A673 (cell line): ENCODE data around the gene FAM13A. TPM values are rescaled to one million over a fixed set of nuclear protein-coding genes. Genes with fewer than 3 reads are reported as not detected.

Source experiments
- BruUV-seq: library from RNA; stranded (reverse); fragments of 400-500 nt; replicated peaks from 2 replicates; lab custom pipeline; 2021; lab: Mats Ljungman, UMichigan
- CTCF ChIA-PET: fragments of 300-600 bp; sonication (Branson Sonifier 250); formaldehyde crosslinking; loops from one replicate; lab custom pipeline; 2022; ENCODE audit warnings: antibody characterized with exemption; lab: Charles Lee
- POLR2A ChIA-PET: fragments of 300-600 bp; sonication (Branson Sonifier 250); formaldehyde crosslinking; loops from one replicate; lab custom pipeline; 2022; ENCODE audit warnings: antibody characterized with exemption; ENCODE audit not compliant: low non-redundant PET; lab: Charles Lee
- DNase-seq: peaks from one replicate; pipeline ENCODE4 v3.0.0-alpha.2; 2015; ENCODE audit warnings: low spot score
- H3K27ac ChIP-seq: fragments of 200-600 bp; sonication (generic); 2 replicates; pipeline ENCODE4 v1.5.1; 2016; ENCODE audit warnings: mixed run types, low read depth, mild to moderate bottlenecking, mixed read lengths, antibody characterized with exemption, low read length; ENCODE audit not compliant: poor library complexity, severe bottlenecking
- H3K27me3 ChIP-seq: fragments of 200-600 bp; sonication (generic); replicated peaks from 2 replicates; pipeline ENCODE4 v1.6.1; 2017; ENCODE audit warnings: mixed run types, low read depth, mild to moderate bottlenecking, mixed read lengths, antibody characterized with exemption, low read length; ENCODE audit not compliant: insufficient read depth, poor library complexity
- H3K36me3 ChIP-seq: fragments of 200-600 bp; sonication (generic); 2 replicates; pipeline ENCODE4 v1.6.1; 2016; ENCODE audit warnings: mixed run types, mild to moderate bottlenecking, mixed read lengths, antibody characterized with exemption, low read length; ENCODE audit not compliant: insufficient read depth, poor library complexity, severe bottlenecking
- H3K4me1 ChIP-seq: fragments of 200-600 bp; sonication (generic); 2 replicates; pipeline ENCODE4 v1.6.1; 2017; ENCODE audit warnings: mixed run types, mild to moderate bottlenecking, mixed read lengths, antibody characterized with exemption, low read length; ENCODE audit not compliant: insufficient read depth, poor library complexity, severe bottlenecking
- H3K4me3 ChIP-seq: fragments of 200-600 bp; sonication (generic); 2 replicates; pipeline ENCODE4 v1.5.1; 2016; ENCODE audit warnings: low read depth, mixed run types, mild to moderate bottlenecking, mixed read lengths, low read length; ENCODE audit not compliant: poor library complexity, severe bottlenecking
- H3K9me3 ChIP-seq: fragments of 200-600 bp; sonication (generic); 2 replicates; pipeline ENCODE4 v1.6.1; 2016; ENCODE audit warnings: mixed run types, low read depth, mild to moderate bottlenecking, mixed read lengths, antibody characterized with exemption, low read length; ENCODE audit not compliant: poor library complexity, severe bottlenecking
- CTCF ChIP-seq: fragments of 300-800, 200-600 bp; sonication (generic); conservative IDR thresholded peaks from 2 replicates; pipeline ENCODE4 v1.5.1; 2017; ENCODE audit warnings: low read depth, mild to moderate bottlenecking, antibody characterized with exemption, low read length, moderate library complexity, mixed read lengths
- EZH2 ChIP-seq: fragments of 200-600 bp; sonication (generic); IDR thresholded peaks from 2 replicates; pipeline ENCODE4 v1.6.1; 2017; ENCODE audit warnings: borderline replicate concordance, low read depth, mild to moderate bottlenecking, mixed read lengths, antibody characterized with exemption, low read length; ENCODE audit not compliant: poor library complexity, severe bottlenecking
- intact Hi-C: fragments of 100-400 bp; cut with micrococcal nuclease; formaldehyde crosslinking; loops from one replicate; pipeline ENCODE4 v1.10.0; 2022; ENCODE audit not compliant: unreplicated experiment
- total RNA-seq: library from RNA; stranded (reverse); gene quantifications from 2 replicates; pipeline ENCODE4 v1.2.3, GENCODE V29; 2021

FAM13A gene
- total RNA-seq, 1 experiment from 2014 or later, result 15.5 TPM

- Histone ChIP-seq H3K27me3 (no peaks in the 10 kb centered on the region), H3K36me3 (no peaks in the 10 kb centered on the region), H3K27ac (no peak overlapping the region), H3K9me3 (no peaks in the 10 kb centered on the region), H3K4me3 (no peak overlapping the region), H3K4me1 (no peaks in the 10 kb centered on the region)
- ChIA-PET CTCF (no interaction called here), POLR2A (no interaction called here)
- DNase-seq, result no peak
- BruUV-seq, result no TSS peak
- intact Hi-C loops, result no loop called here
- TF ChIP-seq CTCF (no peak), EZH2 (no peak)
Measured at GRCh38 chr4:89070041-89070440, 13.1 kb upstream of the FAM13A start.

GRCh38 chr4:89069481-89069880, 12.5 kb upstream of the FAM13A start:
- no peak for DNase-seq
- no peaks in the 10 kb centered on the region for H3K9me3 ChIP-seq
- no peaks in the 10 kb centered on the region for H3K4me1 ChIP-seq
- CTCF ChIA-PET, result no interaction called here
- H3K27ac ChIP-seq, result no peak overlapping the region
- intact Hi-C loops, result no loop called here
- POLR2A ChIA-PET, result no interaction called here
- H3K27me3 ChIP-seq, result no peaks in the 10 kb centered on the region
- no peak for TF ChIP-seq EZH2
- TF ChIP-seq CTCF, result no peak
- H3K36me3 ChIP-seq, result no peaks in the 10 kb centered on the region
- H3K4me3 ChIP-seq, result no peak overlapping the region
- BruUV-seq, result no TSS peak

- CTCF ChIA-PET, result no interaction called here
- Histone ChIP-seq H3K27ac (no peak overlapping the region), H3K4me1 (no peaks in the 10 kb centered on the region), H3K36me3 (no peaks in the 10 kb centered on the region), H3K4me3 (no peak overlapping the region), H3K9me3 (no peaks in the 10 kb centered on the region), H3K27me3 (no peaks in the 10 kb centered on the region)
- no peak for TF ChIP-seq CTCF
- TF ChIP-seq EZH2, result no peak
- peak; percentile 11 for DNase-seq
- no TSS peak for BruUV-seq
- POLR2A ChIA-PET, result no interaction called here
- intact Hi-C loops, result no loop called here
Measured at GRCh38 chr4:89067417-89067816, 10.4 kb upstream of the FAM13A start.
